SJCRH30 (cell line): Measurements from ENCODE around the gene IL20RB. TPM values are rescaled to one million over a fixed set of nuclear protein-coding genes. Genes with fewer than 3 reads are reported as not detected.

ENCODE experiments used
- DNase-seq, 2 experiments: peaks; one replicate each; pipeline ENCODE4 v3.0.0-alpha.2; 2015 to 2020
- H3K27ac ChIP-seq: fragments of 250-450 bp; sonication (Bioruptor Pico); 2 replicates; pipeline ENCODE4 v1.5.1; 2020; ENCODE audit warnings: mild to moderate bottlenecking, moderate library complexity
- H3K27me3 ChIP-seq: fragments of 250-450 bp; sonication (Bioruptor Pico); 2 replicates; pipeline ENCODE4 v1.5.1; 2020; ENCODE audit warnings: mild to moderate bottlenecking, moderate library complexity
- H3K36me3 ChIP-seq: fragments of 250-450 bp; sonication (Bioruptor Pico); 2 replicates; pipeline ENCODE4 v1.5.1; 2020; ENCODE audit warnings: mild to moderate bottlenecking, moderate library complexity
- H3K4me1 ChIP-seq: fragments of 250-450 bp; sonication (Bioruptor Pico); 2 replicates; pipeline ENCODE4 v1.5.1; 2020; ENCODE audit warnings: mild to moderate bottlenecking, moderate library complexity
- H3K4me3 ChIP-seq: fragments of 250-450 bp; sonication (Bioruptor Pico); 2 replicates; pipeline ENCODE4 v1.5.1; 2020; ENCODE audit warnings: mild to moderate bottlenecking, moderate library complexity
- H3K9me3 ChIP-seq: fragments of 250-450 bp; sonication (Bioruptor Pico); replicated peaks from 2 replicates; pipeline ENCODE4 v1.5.1; 2020; ENCODE audit warnings: mild to moderate bottlenecking, moderate library complexity
- total RNA-seq: library from RNA; depleted of rRNA; stranded (reverse); fragments of >200 nt; shearing (Covaris generic); gene quantifications from 2 replicates; pipeline ENCODE4 v1.2.3, GENCODE V29; 2014

Gene IL20RB
- total RNA-seq, 1 experiment from 2014 or later, result 1.0 TPM

DNA sequence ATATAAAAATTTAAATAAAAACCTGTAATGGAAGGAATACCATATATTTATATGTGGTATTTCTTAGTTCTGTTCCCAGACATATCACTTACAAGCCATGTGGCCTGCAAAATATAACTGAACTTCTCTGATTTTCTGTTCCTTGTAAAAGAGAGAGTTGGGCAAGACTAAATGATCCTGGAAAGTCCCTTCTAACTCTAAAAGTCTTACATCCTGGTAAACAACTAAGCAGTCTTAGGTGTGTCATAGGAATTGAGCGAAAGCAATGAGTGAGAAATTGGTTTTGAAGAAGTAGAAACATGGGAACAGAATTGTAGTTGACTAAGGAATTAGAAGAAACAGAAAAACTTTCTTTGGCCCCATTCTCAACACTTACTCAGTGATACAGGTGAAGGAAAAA lies 25.3 kb upstream of the IL20RB start:
- no peak overlapping the region for H3K27ac ChIP-seq
- no peaks in the 10 kb centered on the region for H3K27me3 ChIP-seq
- H3K4me1 ChIP-seq, result peaks cover 13% of the 10 kb centered on the region
- H3K9me3 ChIP-seq, result no peaks in the 10 kb centered on the region
- no peak for DNase-seq
- no peak overlapping the region for H3K4me3 ChIP-seq
- peaks cover 21% of the 10 kb centered on the region for H3K36me3 ChIP-seq

DNA sequence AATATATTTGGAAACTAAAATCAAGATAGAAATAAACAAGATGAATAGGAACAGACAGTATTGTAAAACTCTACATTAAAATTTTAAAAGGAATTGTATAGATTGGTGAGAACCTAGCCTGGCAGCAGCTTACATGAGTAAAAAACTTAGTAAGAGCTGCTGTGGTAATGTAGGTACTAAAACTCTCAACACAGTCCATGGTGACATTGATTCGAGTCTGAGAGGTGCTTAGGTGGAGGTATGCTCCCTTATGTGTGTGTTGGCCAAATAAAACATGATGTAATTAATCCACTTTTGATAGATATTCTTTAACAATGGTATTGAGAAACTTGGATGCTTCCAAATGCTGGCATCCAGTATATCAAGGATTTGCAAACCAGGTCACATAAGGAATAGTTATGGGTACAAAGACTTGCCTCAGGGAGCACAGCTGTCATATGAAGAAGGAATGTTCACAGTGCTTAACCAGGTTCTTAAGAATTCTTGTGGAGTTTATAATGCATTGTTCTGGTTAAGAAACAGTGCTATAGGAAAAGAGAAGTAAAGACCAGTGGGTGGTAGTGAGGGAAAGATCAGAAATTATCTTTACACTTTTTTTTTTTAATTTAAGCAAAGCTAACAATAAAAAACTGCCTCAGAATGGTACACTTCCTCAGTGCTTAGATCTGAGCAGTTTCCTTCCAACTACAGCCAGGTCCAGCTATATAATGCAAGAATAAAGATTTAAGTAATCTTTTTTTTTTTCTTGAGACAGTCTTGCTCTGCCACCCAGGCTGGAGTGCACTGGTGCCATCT lies 24.6 kb upstream of the IL20RB start:
- no peak overlapping the region for H3K27ac ChIP-seq

DNA sequence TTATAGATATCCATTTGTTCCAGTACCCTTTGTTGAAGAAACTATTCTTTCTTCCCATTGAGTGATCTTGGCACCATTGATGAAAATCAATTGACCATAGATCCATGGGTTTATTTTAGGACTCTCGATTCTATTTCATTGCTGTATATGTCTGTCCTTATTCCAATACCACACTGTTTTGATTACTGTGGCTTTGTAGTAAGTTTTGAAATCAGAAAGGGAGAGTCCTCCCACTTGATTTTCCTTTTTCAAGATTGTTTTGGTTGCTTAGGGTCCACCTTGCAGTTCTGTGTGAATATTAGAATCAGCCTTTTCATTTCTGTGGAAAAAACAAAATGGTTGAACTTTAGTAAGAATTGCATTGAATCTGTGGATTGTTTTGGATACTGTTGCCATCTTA lies 20.6 kb upstream of the IL20RB start:
- Histone ChIP-seq H3K36me3 (peaks cover 4% of the 10 kb centered on the region; the same call in 1 of the 2 replicates), H3K9me3 (no peaks in the 10 kb centered on the region), H3K27ac (no peak overlapping the region), H3K4me1 (no peaks in the 10 kb centered on the region), H3K27me3 (no peaks in the 10 kb centered on the region), H3K4me3 (no peak overlapping the region)
- DNase-seq, result no peak

More for the DNA sequence above, 24.6 kb upstream of the IL20RB start:
- Histone ChIP-seq H3K9me3 (no peaks in the 10 kb centered on the region), H3K4me3 (no peak overlapping the region), H3K27me3 (no peaks in the 10 kb centered on the region), H3K36me3 (peaks cover 16% of the 10 kb centered on the region), H3K4me1 (peaks cover 13% of the 10 kb centered on the region)
- peak in 1 of 2 experiments; percentile 23 for DNase-seq

DNA sequence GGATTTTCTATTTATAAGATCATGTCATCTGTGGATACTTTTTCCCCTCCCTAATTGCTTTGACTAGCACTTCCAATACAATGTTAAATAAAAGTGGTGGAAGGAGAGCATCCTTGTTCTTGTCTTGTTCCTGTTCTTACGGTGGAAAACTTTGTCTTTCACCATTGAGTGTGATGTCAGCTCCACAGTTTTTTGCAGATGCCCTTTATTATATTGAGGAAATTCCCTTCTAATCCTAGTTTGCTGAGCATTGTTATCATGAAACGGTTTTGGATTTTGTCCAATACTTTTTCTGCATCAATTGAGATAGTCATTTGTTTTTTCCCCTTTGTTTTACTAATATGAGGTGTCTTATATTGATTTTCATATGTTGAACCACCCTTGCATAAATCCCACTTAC lies 19.9 kb upstream of the IL20RB start:
- no peaks in the 10 kb centered on the region for H3K9me3 ChIP-seq
- H3K4me1 ChIP-seq, result no peaks in the 10 kb centered on the region
- peaks cover 4% of the 10 kb centered on the region; the same call in 1 of the 2 replicates for H3K36me3 ChIP-seq
- DNase-seq, result no peak
- no peak overlapping the region for H3K27ac ChIP-seq
- no peak overlapping the region for H3K4me3 ChIP-seq
- no peaks in the 10 kb centered on the region for H3K27me3 ChIP-seq

DNA sequence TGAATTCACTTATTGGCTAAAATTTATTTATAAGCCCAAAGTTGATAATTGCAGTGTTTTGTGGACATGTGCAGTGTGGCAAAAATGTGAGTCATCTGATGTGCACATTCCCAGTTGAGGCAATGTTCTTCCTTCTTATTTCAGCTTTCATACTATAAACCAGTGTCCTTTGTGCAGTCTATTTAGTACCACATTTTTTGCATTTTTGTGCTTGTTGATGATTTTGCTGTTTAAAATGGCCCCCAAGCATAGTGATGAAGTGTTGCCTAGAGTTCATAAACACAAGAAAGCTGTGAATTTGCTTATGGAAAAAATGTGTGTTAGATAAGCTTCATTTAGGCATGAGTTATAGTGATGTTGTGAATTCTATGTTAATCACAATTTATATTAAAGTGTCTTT lies 19.4 kb upstream of the IL20RB start:
- no peaks in the 10 kb centered on the region for H3K4me1 ChIP-seq
- no peak overlapping the region for H3K27ac ChIP-seq
- DNase-seq, result no peak
- H3K9me3 ChIP-seq, result no peaks in the 10 kb centered on the region
- H3K36me3 ChIP-seq, result peaks cover 4% of the 10 kb centered on the region
- no peaks in the 10 kb centered on the region for H3K27me3 ChIP-seq
- H3K4me3 ChIP-seq, result no peak overlapping the region

DNA sequence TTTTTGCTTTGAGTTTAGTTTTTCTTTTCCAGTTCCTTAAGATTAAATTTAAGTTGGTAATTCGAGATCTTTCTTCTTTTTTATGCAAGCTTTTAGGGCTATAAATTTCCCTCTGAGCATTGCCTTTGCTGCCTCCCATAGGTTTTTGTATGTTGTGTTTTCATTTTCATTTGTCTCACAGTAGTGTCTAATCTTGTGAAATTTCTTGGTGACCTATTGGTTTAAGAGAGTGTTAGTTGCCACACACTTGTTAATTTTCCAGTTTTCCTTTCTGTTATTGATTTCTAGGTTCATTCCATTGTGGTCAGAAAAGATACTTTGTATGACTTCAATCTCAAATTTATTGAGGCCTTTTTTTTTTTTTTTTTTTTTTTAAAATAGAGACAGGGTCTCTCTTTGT lies 18.3 kb upstream of the IL20RB start:
- Histone ChIP-seq H3K9me3 (no peaks in the 10 kb centered on the region), H3K4me3 (no peak overlapping the region), H3K27ac (no peak overlapping the region), H3K27me3 (no peaks in the 10 kb centered on the region), H3K4me1 (no peaks in the 10 kb centered on the region), H3K36me3 (peaks cover 4% of the 10 kb centered on the region)
- no peak for DNase-seq

DNA sequence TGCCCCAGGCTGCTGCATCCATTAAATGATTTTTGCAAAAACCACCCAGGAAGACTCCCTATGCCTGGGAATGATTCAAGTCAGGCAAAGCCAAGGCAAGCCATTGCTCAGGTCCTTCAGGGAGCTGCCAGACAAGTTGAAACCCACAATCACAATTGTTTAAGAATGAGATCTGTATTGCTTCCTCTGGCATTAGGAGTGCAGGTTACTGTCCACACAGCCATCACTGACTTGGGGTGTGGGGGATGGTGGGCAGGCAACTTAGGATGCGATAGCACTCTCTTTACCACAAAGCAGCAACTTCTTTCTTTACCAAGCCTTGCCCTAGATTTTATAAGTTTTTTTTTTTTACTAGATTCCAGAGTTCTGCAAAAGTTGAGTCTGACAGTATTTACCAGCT lies 15.0 kb upstream of the IL20RB start:
- no peaks in the 10 kb centered on the region for H3K9me3 ChIP-seq
- peaks cover 20% of the 10 kb centered on the region for H3K36me3 ChIP-seq
- H3K27ac ChIP-seq, result no peak overlapping the region
- H3K4me3 ChIP-seq, result no peak overlapping the region
- no peaks in the 10 kb centered on the region for H3K4me1 ChIP-seq
- no peaks in the 10 kb centered on the region for H3K27me3 ChIP-seq
- no peak for DNase-seq

DNA sequence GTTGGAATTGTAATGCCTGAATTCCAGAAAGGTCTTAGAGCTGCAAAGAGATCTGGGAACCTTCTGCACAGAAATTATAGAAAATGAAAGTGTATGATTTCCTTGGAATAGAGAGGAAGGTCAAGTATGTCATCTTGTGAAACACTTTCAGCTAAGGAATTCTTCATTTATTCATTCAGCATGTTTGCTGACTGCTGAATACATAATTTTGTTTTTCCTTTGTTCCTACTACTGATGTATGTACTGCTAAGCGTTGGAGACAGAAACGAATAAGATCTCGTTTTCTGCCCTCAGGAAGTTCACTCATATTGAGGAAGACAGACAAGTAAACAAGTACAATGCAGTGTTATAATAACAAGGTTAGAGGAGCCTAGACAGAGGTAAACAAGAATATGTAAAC lies 14.3 kb upstream of the IL20RB start:
- no peak for DNase-seq
- H3K4me1 ChIP-seq, result no peaks in the 10 kb centered on the region
- no peaks in the 10 kb centered on the region for H3K9me3 ChIP-seq
- no peaks in the 10 kb centered on the region for H3K27me3 ChIP-seq
- peaks cover 20% of the 10 kb centered on the region for H3K36me3 ChIP-seq
- H3K4me3 ChIP-seq, result no peak overlapping the region
- no peak overlapping the region for H3K27ac ChIP-seq

DNA sequence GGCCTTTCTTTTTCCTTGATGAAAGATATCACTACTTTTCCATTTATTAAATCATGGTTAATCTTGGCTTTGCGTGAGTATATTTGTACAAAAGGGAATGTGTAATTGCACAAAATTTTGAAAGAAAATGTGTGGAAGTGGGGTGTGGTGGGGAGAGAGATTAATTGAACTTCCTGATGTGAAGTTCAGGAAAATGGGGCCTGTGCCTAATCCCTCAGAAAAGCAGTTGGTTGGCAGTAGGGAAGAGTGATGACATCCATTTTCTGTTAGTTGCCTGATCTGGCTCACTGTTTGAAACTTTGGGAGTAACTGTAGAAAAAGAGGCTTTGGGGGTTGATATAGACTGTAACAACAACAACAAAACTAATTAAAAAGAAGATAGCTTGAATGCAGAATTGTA lies 10.8 kb upstream of the IL20RB start:
- DNase-seq, result no peak
- Histone ChIP-seq H3K9me3 (no peaks in the 10 kb centered on the region), H3K4me3 (no peak overlapping the region), H3K36me3 (peaks cover 16% of the 10 kb centered on the region), H3K27me3 (no peaks in the 10 kb centered on the region), H3K4me1 (no peaks in the 10 kb centered on the region), H3K27ac (no peak overlapping the region)

DNA sequence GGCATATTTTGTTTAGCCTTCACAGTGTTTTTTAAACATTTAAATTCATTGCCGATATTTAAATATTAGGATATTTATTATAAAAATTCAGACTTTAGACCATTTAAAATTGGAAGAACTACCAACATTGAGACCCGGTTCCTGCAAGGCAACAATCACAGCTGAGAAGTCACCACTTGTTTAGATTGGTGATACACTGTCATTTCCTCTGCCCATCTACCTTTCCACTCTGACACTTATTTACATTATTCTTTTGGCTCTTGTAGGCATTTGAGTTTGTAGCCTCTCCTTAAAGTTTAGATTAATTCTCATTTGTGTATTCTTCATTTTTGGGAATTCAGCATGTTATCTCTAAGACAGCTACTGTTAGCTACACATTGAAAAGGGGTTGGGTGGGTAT lies 10.3 kb upstream of the IL20RB start:
- Histone ChIP-seq H3K4me3 (no peak overlapping the region), H3K9me3 (no peaks in the 10 kb centered on the region), H3K27me3 (no peaks in the 10 kb centered on the region), H3K4me1 (no peaks in the 10 kb centered on the region), H3K27ac (no peak overlapping the region), H3K36me3 (peaks cover 16% of the 10 kb centered on the region)
- no peak for DNase-seq

DNA sequence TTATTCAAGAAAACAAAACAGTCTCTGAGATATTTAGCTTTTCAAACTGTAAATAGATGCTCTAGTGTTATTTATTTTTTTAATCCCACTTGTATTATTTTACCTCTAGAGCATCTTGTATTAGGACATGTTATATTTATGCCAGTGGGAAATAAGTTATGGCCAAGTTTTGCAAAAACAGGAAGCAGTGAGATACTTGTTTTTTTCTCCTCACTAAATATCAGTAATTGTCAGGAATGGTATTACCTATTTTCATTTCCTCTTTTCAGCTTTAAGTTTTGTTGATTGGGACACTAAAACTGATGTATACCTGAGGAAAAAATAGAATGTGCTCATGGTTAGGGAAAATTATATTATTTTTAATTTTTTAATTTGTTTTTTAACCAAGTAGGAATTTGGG lies 8.6 kb upstream of the IL20RB start:
- Histone ChIP-seq H3K36me3 (peaks cover 16% of the 10 kb centered on the region), H3K4me3 (no peak overlapping the region), H3K4me1 (peaks cover under 1% of the 10 kb centered on the region), H3K27ac (no peak overlapping the region), H3K9me3 (no peaks in the 10 kb centered on the region), H3K27me3 (no peaks in the 10 kb centered on the region)
- no peak for DNase-seq

DNA sequence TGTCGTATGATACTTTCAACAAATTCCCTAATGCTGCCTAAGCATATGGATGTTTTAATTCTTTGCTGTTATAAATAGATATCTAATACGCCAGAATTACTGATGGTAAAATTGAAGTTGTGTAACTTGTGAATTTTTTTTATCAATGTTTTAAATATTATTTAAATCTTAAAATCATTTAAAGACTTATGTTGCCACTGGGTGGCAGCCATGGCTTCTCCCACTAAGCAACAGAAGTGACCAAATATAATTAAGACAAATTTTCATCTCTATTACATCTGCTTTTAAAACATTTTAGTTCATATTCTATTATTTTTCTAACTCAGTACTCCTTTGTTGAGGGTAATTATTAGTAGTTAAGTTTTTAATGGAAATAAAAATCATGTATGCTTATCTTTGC lies 8.1 kb upstream of the IL20RB start:
- no peaks in the 10 kb centered on the region for H3K9me3 ChIP-seq
- H3K27ac ChIP-seq, result no peak overlapping the region
- peaks cover 16% of the 10 kb centered on the region for H3K36me3 ChIP-seq
- H3K27me3 ChIP-seq, result no peaks in the 10 kb centered on the region
- H3K4me1 ChIP-seq, result peaks cover 6% of the 10 kb centered on the region
- DNase-seq, result no peak
- H3K4me3 ChIP-seq, result no peak overlapping the region

DNA sequence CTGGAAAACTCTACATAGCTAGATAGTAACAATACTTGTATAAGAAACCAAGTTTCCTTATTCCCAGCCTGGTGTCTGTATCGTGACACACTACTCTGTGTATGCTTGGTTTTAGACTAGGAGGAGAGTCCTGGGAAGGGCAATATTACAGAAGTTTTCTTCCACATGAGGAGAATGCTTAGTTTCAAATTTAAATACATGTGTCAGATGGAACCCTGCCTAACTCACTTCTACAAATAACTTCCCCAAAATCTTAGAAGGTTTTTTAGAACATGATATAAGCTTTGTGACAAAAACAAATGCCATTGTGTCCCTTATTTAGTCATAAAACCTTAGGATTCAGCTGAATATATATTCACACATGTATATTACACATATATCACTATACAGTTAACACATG lies 7.2 kb upstream of the IL20RB start:
- no peaks in the 10 kb centered on the region for H3K27me3 ChIP-seq

DNA sequence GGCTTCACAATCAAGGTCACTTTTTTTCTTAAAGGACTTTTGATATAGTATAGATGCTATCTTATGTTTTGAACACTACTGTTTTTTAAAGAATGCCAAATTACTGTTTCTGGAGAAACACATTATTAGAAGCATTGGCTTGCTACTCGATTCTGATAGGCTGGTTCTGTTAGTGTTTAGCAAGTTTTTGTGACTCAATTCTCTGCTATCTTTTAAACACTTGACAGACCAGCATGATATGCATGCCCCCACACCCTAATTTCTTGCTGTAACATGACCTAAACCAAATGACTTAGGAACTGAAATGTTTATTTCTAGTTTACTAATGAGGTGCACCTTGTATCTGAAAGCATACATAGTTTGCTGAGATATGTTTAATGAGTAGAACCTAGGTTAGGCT lies 5.5 kb upstream of the IL20RB start:
- H3K27me3 ChIP-seq, result no peaks in the 10 kb centered on the region
- no peak for DNase-seq
- H3K27ac ChIP-seq, result no peak overlapping the region
- H3K36me3 ChIP-seq, result no peaks in the 10 kb centered on the region; the same call in 1 of the 2 replicates
- peaks cover 23% of the 10 kb centered on the region for H3K4me1 ChIP-seq
- H3K4me3 ChIP-seq, result no peak overlapping the region
- H3K9me3 ChIP-seq, result no peaks in the 10 kb centered on the region

More for the DNA sequence above, 7.2 kb upstream of the IL20RB start:
- Histone ChIP-seq H3K27ac (no peak overlapping the region), H3K9me3 (no peaks in the 10 kb centered on the region), H3K4me1 (peaks cover 15% of the 10 kb centered on the region), H3K4me3 (no peak overlapping the region), H3K36me3 (peaks cover 11% of the 10 kb centered on the region)
- DNase-seq, result no peak

DNA sequence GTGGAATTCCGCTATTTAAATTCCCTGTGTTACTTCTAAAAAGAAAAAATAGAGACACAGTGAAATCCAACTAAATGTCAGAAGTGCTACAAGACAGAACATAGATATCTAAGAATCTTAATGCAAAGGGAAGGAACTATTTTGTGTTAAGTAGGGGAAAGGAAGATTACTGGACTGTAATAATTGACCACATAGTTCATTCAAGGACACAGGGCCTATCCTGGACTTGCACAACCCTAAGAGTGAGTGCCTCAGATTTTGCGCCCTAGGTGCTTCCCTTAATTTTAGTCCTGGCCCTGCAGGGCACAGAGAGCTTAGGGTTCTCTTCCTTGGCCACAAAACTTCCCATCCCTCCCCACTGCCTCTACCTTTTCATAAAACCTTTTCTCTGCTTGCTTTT lies 3.5 kb upstream of the IL20RB start:
- peaks cover 23% of the 10 kb centered on the region for H3K4me1 ChIP-seq
- no peaks in the 10 kb centered on the region for H3K27me3 ChIP-seq
- no peak overlapping the region for H3K27ac ChIP-seq

More for the DNA sequence above, 3.5 kb upstream of the IL20RB start:
- Histone ChIP-seq H3K36me3 (no peaks in the 10 kb centered on the region; the same call in 1 of the 2 replicates), H3K4me3 (no peak overlapping the region), H3K9me3 (no peaks in the 10 kb centered on the region)
- DNase-seq, result no peak
